Measurements from ENCODE around the gene VAV2. TPM values are rescaled to one million over a fixed set of nuclear protein-coding genes. Genes with fewer than 3 reads are reported as not detected.

VAV2 gene
- total and polyA plus RNA-seq, 2 experiments from 2014 or later, result 8.1 to 28.9 TPM

DNA sequence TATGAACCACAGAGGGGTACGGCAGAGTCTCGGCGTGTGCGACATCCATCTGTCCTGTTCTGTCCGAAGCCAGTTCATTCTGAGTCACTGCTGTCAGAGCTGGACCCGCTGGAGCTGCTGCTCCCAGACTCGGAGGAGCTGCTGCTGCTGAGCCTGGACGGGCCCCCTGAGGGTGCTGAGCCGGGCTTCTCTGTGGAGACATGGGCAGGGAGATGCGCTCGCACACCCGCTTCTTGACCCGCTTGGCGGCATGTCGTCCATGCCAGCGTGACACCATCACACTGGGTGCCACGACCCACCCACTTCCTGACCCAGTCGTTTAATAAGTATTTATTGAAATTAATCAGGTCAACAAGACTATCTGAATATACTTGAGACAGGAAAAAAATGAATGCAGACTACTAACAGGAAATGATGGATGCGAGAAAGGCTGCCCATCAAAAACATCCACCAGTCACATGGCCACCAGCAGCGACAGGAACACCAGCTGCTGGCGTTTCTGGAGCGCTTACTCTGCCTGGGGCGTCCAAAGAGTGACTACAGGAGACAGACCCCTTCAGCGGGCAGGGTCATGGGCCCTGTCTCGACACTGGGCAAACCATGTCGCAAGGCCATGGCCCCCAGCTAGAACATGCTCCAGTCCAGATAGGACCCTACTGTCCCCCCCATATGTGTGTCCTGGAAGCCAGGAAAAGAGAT is 41.5 kb upstream of the VAV2 start:
- Histone ChIP-seq H3K4me3 (no peak overlapping the region), H3K79me2 (replicated peaks; ENCODE audit: insufficient read depth) (peaks cover 6% of the 10 kb centered on the region; the same call in 1 of the 2 replicates), H3K4me1 (ENCODE audit: insufficient read depth) (no peaks in the 10 kb centered on the region), H3K27ac (ENCODE audit: low read depth) (no peak overlapping the region), H3K36me3 (ENCODE audit: insufficient read depth) (peaks cover 39% of the 10 kb centered on the region; the same call in 1 of the 2 replicates), H3K9me2 (ENCODE audit: insufficient read depth) (no peaks in the 10 kb centered on the region), H2AFZ (no peak overlapping the region), H3K4me2 (no peak overlapping the region), H4K20me1 (replicated peaks; ENCODE audit: insufficient read depth) (peaks cover 7% of the 10 kb centered on the region; the same call in 1 of the 2 replicates), H3F3A (replicated peaks; ENCODE audit: low read depth) (0 out of 2 replicates have a peak, but pooled peaks cover 5% of the 10 kb centered on the region), H3K27me3 (ENCODE audit: insufficient read depth) (no peaks in the 10 kb centered on the region)
- Mint-ChIP-seq H3K27me3 (ENCODE audit: insufficient read depth, low read depth, poor library complexity) (peaks cover 10% of the 10 kb centered on the region), H3K4me3 (no peak overlapping the region), H3K27ac (no peak overlapping the region), H3K9me3 (no peaks in the 10 kb centered on the region), H3K36me3 (ENCODE audit: low read depth) (peaks cover 59% of the 10 kb centered on the region), H3K4me1 (no peaks in the 10 kb centered on the region)
- ATAC-seq (no peak), DNase-seq (ENCODE audit: low spot score) (no peak)
- no peak for TF ChIP-seq ZNF331 (CRISPR knock-in tag; IDR thresholded peaks at IDR 0.05; ENCODE audit: low read depth)
- TF ChIP-seq, protein P1, sequence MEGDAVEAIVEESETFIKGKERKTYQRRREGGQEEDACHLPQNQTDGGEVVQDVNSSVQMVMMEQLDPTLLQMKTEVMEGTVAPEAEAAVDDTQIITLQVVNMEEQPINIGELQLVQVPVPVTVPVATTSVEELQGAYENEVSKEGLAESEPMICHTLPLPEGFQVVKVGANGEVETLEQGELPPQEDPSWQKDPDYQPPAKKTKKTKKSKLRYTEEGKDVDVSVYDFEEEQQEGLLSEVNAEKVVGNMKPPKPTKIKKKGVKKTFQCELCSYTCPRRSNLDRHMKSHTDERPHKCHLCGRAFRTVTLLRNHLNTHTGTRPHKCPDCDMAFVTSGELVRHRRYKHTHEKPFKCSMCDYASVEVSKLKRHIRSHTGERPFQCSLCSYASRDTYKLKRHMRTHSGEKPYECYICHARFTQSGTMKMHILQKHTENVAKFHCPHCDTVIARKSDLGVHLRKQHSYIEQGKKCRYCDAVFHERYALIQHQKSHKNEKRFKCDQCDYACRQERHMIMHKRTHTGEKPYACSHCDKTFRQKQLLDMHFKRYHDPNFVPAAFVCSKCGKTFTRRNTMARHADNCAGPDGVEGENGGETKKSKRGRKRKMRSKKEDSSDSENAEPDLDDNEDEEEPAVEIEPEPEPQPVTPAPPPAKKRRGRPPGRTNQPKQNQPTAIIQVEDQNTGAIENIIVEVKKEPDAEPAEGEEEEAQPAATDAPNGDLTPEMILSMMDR (conservative IDR thresholded peaks at IDR 0.05; ENCODE audit: low read depth in 2 of 2), result no peak
- no peak for TF ChIP-seq CREB1 (CRISPR knock-in tag; IDR thresholded peaks at IDR 0.05; ENCODE audit: low read depth)
- no peak for TF ChIP-seq EZH2 (IDR thresholded peaks at IDR 0.05; ENCODE audit: low read depth, unreplicated experiment)
- no peak for TF ChIP-seq EZH2phosphoT487 (IDR thresholded peaks at IDR 0.05; ENCODE audit: unreplicated experiment)
- no peak for TF ChIP-seq ZNF114 (CRISPR knock-in tag; IDR thresholded peaks at IDR 0.05)
- TF ChIP-seq, protein P2, sequence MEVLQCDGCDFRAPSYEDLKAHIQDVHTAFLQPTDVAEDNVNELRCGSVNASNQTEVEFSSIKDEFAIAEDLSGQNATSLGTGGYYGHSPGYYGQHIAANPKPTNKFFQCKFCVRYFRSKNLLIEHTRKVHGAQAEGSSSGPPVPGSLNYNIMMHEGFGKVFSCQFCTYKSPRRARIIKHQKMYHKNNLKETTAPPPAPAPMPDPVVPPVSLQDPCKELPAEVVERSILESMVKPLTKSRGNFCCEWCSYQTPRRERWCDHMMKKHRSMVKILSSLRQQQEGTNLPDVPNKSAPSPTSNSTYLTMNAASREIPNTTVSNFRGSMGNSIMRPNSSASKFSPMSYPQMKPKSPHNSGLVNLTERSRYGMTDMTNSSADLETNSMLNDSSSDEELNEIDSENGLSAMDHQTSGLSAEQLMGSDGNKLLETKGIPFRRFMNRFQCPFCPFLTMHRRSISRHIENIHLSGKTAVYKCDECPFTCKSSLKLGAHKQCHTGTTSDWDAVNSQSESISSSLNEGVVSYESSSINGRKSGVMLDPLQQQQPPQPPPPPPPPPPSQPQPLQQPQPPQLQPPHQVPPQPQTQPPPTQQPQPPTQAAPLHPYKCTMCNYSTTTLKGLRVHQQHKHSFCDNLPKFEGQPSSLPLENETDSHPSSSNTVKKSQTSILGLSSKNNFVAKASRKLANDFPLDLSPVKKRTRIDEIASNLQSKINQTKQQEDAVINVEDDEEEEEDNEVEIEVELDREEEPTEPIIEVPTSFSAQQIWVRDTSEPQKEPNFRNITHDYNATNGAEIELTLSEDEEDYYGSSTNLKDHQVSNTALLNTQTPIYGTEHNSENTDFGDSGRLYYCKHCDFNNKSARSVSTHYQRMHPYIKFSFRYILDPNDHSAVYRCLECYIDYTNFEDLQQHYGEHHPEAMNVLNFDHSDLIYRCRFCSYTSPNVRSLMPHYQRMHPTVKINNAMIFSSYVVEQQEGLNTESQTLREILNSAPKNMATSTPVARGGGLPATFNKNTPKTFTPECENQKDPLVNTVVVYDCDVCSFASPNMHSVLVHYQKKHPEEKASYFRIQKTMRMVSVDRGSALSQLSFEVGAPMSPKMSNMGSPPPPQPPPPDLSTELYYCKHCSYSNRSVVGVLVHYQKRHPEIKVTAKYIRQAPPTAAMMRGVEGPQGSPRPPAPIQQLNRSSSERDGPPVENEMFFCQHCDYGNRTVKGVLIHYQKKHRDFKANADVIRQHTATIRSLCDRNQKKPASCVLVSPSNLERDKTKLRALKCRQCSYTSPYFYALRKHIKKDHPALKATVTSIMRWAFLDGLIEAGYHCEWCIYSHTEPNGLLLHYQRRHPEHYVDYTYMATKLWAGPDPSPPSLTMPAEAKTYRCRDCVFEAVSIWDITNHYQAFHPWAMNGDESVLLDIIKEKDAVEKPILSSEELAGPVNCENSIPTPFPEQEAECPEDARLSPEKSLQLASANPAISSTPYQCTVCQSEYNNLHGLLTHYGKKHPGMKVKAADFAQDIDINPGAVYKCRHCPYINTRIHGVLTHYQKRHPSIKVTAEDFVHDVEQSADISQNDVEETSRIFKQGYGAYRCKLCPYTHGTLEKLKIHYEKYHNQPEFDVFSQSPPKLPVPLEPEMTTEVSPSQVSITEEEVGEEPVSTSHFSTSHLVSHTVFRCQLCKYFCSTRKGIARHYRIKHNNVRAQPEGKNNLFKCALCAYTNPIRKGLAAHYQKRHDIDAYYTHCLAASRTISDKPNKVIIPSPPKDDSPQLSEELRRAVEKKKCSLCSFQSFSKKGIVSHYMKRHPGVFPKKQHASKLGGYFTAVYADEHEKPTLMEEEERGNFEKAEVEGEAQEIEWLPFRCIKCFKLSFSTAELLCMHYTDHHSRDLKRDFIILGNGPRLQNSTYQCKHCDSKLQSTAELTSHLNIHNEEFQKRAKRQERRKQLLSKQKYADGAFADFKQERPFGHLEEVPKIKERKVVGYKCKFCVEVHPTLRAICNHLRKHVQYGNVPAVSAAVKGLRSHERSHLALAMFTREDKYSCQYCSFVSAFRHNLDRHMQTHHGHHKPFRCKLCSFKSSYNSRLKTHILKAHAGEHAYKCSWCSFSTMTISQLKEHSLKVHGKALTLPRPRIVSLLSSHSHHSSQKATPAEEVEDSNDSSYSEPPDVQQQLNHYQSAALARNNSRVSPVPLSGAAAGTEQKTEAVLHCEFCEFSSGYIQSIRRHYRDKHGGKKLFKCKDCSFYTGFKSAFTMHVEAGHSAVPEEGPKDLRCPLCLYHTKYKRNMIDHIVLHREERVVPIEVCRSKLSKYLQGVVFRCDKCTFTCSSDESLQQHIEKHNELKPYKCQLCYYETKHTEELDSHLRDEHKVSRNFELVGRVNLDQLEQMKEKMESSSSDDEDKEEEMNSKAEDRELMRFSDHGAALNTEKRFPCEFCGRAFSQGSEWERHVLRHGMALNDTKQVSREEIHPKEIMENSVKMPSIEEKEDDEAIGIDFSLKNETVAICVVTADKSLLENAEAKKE (CRISPR knock-in tag; IDR thresholded peaks at IDR 0.05), result no peak
- TF ChIP-seq STAT1 (IDR thresholded peaks at IDR 0.05; ENCODE audit: unreplicated experiment), result no peak
- TF ChIP-seq, protein P3, sequence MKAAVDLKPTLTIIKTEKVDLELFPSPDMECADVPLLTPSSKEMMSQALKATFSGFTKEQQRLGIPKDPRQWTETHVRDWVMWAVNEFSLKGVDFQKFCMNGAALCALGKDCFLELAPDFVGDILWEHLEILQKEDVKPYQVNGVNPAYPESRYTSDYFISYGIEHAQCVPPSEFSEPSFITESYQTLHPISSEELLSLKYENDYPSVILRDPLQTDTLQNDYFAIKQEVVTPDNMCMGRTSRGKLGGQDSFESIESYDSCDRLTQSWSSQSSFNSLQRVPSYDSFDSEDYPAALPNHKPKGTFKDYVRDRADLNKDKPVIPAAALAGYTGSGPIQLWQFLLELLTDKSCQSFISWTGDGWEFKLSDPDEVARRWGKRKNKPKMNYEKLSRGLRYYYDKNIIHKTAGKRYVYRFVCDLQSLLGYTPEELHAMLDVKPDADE (IDR thresholded peaks at IDR 0.05), result no peak
- TF ChIP-seq POLR2AphosphoS5 (IDR thresholded peaks at IDR 0.05; ENCODE audit: low read depth), result no peak
- TF ChIP-seq NANOG (IDR thresholded peaks at IDR 0.05; ENCODE audit: borderline replicate concordance), result no peak
- TF ChIP-seq, protein P4, sequence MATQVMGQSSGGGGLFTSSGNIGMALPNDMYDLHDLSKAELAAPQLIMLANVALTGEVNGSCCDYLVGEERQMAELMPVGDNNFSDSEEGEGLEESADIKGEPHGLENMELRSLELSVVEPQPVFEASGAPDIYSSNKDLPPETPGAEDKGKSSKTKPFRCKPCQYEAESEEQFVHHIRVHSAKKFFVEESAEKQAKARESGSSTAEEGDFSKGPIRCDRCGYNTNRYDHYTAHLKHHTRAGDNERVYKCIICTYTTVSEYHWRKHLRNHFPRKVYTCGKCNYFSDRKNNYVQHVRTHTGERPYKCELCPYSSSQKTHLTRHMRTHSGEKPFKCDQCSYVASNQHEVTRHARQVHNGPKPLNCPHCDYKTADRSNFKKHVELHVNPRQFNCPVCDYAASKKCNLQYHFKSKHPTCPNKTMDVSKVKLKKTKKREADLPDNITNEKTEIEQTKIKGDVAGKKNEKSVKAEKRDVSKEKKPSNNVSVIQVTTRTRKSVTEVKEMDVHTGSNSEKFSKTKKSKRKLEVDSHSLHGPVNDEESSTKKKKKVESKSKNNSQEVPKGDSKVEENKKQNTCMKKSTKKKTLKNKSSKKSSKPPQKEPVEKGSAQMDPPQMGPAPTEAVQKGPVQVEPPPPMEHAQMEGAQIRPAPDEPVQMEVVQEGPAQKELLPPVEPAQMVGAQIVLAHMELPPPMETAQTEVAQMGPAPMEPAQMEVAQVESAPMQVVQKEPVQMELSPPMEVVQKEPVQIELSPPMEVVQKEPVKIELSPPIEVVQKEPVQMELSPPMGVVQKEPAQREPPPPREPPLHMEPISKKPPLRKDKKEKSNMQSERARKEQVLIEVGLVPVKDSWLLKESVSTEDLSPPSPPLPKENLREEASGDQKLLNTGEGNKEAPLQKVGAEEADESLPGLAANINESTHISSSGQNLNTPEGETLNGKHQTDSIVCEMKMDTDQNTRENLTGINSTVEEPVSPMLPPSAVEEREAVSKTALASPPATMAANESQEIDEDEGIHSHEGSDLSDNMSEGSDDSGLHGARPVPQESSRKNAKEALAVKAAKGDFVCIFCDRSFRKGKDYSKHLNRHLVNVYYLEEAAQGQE (IDR thresholded peaks at IDR 0.05; ENCODE audit: unreplicated experiment), result no peak
- TF ChIP-seq JUNB (IDR thresholded peaks at IDR 0.05; ENCODE audit: unreplicated experiment), result no peak

Measured in GM23338 (cell line).